Measurements from ENCODE around the gene HBS1L. TPM values are rescaled to one million over a fixed set of nuclear protein-coding genes. Genes with fewer than 3 reads are reported as not detected.

Gene HBS1L
- total and polyA plus RNA-seq, 10 of the 15 experiments (the other 5 are each of a cell fraction or from before 2014, with no cell fraction given), result 58.7 to 142 (median 78.8) TPM

DNA sequence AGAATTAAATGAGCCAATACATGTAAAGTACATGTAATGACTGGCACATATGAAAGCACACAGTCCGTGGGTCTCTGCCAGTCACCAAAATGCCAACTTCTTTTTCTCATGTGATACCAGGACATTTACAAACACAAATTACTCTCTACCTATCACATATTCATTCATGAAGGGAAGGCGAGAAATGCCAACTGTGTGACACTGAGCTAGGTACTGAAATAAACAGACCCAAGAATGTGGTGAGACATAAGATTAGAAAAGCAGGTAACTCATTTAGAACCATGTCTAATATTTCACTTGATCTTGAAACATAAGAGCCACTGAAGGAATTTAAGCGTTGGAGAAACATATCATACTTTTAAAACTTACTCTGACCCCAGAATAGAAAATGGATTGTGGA, 41.4 kb downstream of the HBS1L start:
- in situ Hi-C loops (cut with MboI), result loop anchor here (5.0 to 25.0 kb wide), 2 partner anchors 169 to 1274 kb away; partner anchors contain the start of genes BCLAF1 and MYB
- Histone ChIP-seq H2AFZ (ENCODE audit: control insufficient read depth, low read depth, low read length) (no peak overlapping the region), H4K20me1 (ENCODE audit: control insufficient read depth, insufficient read depth) (no peaks in the 10 kb centered on the region), H3K4me1 (ENCODE audit: control insufficient read depth, insufficient read depth, low read length) (peaks cover 28% of the 10 kb centered on the region), H3K9me3 (replicated peaks; ENCODE audit: control insufficient read depth, insufficient read depth, low read length) (no peaks in the 10 kb centered on the region), H3K4me3 (no peak overlapping the region), H3K79me2 (ENCODE audit: control insufficient read depth, insufficient read depth, low read length) (no peaks in the 10 kb centered on the region; the same call in none of the 2 replicates), H3K27me3 (replicated peaks in 1 of 2; ENCODE audit: control insufficient read depth in 2 of 2, insufficient read depth in 2 of 2, low read length in 1 of 2) (no peaks in the 10 kb centered on the region), H3K36me3 (ENCODE audit: control insufficient read depth in 2 of 2, insufficient read depth in 2 of 2, low read length in 1 of 2) (no peaks in the 10 kb centered on the region), H3K27ac (ENCODE audit: control insufficient read depth, insufficient read depth) (no peak overlapping the region), H3K9ac (ENCODE audit: control insufficient read depth, insufficient read depth, low read length) (no peak overlapping the region), H3K4me2 (ENCODE audit: control insufficient read depth, insufficient read depth) (no peak overlapping the region)
- RAD21 ChIA-PET (ENCODE audit: unreplicated experiment), result no interaction called here
- ATAC-seq (no peak), FAIRE-seq (no peak), DNase-seq (ENCODE audit: low read depth, low spot score) (no peak)
- CTCF ChIA-PET, result interaction anchor here (2.6 kb wide), 1 partner anchor 9 kb away, joined by 9 read pairs; no protein-coding TSS in a partner anchor
- no TSS peak for BruUV-seq (replicated peaks)
- 91% methylated on average over 3 of the region's 3 CpGs for WGBS (ENCODE audit: insufficient coverage, insufficient replicate concordance, low lambda C conversion rate, missing lambda C conversion rate)
- SMC1A ChIA-PET (ENCODE audit: uncharacterized antibody, unreplicated experiment), result interaction anchor here (0.6 to 3.0 kb wide), 3 partner anchors 8 to 26 kb away, joined by 3 to 13 read pairs (median 4); no protein-coding TSS in a partner anchor
- intact Hi-C loops (cut with micrococcal nuclease; ENCODE audit: unreplicated experiment), result no loop called here
- POLR2A ChIA-PET, result no interaction called here
- TF ChIP-seq RFX5 (IDR thresholded peaks at IDR 0.05; ENCODE audit: low read depth, low read length) (no peak), MEF2B (IDR thresholded peaks at IDR 0.05; ENCODE audit: partially characterized antibody, poor library complexity, severe bottlenecking) (no peak), NFYA (IDR thresholded peaks at IDR 0.05; ENCODE audit: borderline replicate concordance, low read depth, low read length) (no peak), BMI1 (IDR thresholded peaks at IDR 0.05; ENCODE audit: borderline replicate concordance) (no peak), ZSCAN29 (IDR thresholded peaks at IDR 0.05) (no peak), NR2F1 (conservative IDR thresholded peaks at IDR 0.05) (no peak)
- TF ChIP-seq, protein P1, sequence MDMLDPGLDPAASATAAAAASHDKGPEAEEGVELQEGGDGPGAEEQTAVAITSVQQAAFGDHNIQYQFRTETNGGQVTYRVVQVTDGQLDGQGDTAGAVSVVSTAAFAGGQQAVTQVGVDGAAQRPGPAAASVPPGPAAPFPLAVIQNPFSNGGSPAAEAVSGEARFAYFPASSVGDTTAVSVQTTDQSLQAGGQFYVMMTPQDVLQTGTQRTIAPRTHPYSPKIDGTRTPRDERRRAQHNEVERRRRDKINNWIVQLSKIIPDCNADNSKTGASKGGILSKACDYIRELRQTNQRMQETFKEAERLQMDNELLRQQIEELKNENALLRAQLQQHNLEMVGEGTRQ (IDR thresholded peaks at IDR 0.05; ENCODE audit: borderline replicate concordance, low read depth, low read length), result no peak
- TF ChIP-seq, protein P2, sequence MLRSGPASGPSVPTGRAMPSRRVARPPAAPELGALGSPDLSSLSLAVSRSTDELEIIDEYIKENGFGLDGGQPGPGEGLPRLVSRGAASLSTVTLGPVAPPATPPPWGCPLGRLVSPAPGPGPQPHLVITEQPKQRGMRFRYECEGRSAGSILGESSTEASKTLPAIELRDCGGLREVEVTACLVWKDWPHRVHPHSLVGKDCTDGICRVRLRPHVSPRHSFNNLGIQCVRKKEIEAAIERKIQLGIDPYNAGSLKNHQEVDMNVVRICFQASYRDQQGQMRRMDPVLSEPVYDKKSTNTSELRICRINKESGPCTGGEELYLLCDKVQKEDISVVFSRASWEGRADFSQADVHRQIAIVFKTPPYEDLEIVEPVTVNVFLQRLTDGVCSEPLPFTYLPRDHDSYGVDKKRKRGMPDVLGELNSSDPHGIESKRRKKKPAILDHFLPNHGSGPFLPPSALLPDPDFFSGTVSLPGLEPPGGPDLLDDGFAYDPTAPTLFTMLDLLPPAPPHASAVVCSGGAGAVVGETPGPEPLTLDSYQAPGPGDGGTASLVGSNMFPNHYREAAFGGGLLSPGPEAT (IDR thresholded peaks at IDR 0.05; ENCODE audit: low read depth), result no peak

Data from GM12878 (cell line).